Right forelimb (tissue), 1 donor: ENCODE data around the gene NCAPH2.

ENCODE experiments used
- DNase-seq: peaks from one replicate; pipeline ENCODE4 v3.0.0-alpha.2; 2018

NCAPH2 gene

DNA sequence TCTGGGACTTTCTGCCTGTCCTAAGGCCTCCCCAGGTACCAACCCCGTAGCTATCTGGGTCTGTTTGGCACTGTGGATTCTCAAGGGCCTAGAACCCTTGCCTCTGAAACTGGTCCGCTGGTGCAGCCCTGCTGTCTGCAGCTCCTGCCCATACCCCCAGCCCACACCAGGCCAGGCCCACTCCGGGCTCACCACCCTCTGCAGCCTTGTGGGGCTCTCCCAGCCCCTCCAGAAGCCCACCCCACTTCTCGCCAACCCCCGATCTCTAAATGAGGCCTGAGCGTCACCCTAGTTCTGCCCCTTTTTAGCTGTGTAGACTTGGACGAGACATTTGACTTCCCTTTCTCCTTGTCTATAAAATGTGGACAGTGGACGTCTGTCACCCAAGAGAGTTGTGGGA lies 42.4 kb downstream of the NCAPH2 start:
- DNase-seq: no peak

DNA sequence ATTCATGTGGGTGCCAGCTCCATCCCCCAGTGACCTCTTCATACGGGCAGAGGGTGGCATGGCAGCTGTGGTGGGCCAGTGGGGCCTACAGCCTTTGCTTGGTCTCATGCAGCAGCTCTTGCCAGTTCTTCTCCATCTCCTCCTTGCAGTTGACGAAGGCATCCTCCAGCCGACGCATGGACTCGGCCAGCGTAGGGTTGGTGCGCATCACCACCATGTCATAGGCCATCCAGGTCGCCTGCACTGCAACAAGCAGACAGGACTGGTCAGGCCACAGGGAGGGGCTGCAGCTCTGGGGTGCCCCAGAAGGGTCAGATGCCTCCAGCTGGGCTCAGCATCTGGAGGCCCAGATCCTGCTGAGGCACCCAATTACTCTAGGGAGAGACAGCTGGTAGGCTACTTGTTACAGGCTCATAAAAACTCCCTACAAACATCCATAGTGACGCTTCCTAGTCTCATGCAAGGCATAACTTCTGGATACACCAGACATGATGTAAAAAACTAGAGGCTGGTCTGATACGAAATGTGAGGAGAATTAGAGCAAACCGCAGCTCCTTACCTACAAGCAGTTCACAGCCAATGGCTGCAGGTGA lies 43.2 kb downstream of the NCAPH2 start:
- DNase-seq: no peak

DNA sequence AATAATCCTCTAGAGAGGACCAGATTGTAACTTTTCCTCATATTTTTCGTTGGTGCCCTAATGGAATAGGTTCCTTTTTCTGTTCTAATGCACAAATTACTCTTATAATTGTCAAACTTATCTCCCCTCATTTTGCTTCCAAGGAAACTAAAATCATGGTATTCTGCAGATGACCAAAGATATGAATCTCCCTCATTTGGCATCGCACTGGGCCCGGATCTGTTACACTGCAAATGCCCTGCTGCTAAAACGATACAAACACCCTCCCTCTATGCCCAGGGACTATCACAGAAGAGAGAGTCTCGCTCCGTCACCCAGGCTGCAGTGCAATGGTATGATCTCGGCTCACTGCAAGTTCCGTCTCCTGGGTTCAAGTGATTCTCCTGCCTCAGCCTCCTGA lies 45.3 kb downstream of the NCAPH2 start:
- DNase-seq: no peak

DNA sequence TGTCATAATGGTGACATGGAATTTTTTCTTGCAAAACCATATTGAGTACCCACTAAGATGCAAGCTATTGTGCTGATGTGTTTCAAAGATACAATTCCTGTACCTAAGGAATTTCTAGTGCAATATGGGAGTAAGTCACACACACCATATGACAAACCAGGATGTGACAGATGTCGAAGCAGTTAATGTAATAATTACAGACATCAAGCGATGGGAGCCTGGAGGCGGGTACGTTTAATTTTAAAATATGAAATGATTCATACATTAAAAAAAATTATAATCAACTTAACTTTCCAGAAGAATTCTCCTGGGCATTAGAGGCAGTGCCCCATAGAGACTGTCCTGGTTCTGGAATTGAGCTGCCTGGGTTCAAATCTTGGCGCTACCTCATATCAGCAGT lies 48.7 kb downstream of the NCAPH2 start:
- no peak for DNase-seq

DNA sequence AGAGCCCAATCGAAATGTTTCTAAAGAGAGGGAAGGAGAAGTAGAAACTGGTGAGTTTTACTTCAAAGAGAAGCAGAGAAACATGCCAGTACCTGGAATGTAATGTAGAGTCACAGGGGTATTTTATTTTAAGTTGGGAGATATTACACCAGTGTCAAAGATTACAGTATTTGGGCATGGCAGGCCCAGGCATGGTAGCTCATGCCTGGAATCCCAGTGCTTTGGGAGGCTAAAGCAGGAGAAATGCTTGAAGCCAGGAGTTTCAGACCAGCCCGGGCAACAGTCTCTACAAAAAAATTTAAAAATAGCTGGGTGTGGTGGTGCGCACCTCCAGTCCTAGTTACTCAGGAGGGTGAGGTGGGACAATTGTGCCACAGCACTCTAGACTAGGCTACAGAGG lies 52.0 kb downstream of the NCAPH2 start:
- no peak for DNase-seq

DNA sequence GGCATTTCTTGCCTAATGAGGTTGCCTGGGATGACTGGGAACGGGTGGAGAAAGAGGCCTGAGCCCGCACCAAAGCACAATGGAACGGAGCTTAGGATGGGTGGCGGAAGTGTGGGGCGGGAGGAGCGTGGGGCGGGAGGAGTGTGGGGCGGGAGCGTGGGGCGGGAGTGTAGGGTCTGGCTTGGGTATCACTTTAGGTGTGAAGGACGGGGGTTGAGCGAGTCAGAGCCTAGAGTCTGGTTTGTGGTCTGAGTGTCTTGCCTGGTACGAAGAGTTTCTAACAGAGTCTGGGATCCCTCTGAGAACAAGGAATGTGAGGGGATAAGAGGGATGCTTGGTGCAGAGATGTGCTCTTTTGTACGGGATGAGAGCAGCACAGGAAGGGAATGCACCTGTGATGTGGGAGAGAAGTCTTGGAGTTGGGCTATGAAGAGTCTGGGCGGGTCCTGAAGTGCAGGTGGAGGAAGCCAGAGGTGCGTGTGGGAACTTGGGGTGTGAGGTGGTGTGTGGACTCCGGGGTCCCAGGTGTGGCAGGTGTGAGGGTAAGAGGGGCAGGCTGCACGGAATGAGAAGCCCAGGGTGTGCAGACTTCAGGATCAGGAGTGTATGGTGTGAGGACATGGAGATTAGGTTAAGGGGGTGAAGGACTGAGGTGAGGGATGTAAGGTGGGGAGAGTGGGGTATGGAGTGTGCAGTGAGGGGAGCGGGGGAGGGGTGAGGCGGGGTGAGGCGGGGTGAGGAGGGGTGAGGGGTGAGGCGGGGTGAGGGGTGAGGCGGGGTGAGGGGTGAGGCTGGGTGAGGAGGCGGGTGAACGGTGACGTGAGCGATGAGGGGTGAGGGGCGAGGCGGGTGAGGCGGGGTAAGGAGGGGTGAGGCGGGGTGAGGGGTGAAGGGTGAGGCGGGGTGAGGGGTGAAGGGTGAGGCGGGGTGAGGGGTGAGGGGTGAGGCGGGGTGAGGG lies 53.7 kb downstream of the NCAPH2 start:
- DNase-seq: no peak

DNA sequence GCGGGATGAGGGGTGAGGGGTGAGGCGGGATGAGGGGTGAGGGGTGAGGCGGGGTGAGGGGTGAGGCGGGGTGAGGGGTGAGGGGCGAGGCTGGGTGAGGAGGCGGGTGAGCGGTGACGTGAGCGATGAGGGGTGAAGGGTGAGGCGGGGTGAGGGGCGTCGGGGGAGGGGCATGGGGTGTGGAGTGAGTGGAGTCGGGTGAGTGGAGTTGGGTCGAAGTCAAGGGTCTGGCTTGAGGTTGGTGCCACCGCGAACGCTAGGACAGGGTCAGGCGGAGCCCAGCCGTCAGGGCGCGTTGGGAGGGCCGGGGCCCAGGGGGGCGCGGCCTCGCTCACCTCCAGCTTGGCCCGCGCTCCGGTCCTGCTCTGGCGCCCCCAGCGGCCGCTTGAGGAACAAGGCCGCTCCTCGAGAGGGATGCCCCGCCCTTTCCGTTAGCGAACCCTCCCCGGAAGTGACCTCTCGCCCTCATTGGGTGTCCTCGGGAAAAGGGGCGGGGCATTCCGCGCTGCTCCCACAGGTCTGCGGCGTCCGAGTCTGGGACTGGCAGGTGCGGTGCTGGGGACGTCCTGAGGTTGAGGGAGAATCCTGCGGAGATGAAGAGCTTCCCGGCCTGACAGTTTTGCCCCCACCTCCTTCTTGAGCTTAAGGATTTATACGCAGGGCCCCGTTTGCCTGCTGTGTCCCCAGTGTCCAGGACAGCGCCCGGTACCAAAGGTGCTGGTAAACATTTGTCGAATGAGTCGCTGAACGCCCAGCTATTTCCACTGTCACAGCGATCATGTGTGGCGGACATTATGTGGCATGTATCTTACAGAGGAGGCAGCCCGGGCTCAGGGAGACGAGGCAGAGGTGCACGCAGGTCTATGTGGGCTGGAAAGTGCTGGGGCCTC lies 54.7 kb downstream of the NCAPH2 start, which contains the start of gene SYCE3:
TSS of gene SYCE3 (minus strand) at position 397 of the 890 bp plus-strand sequence. CDS start 6,514 bp downstream, outside the sequence.
- DNase-seq: peak; percentile 95

DNA sequence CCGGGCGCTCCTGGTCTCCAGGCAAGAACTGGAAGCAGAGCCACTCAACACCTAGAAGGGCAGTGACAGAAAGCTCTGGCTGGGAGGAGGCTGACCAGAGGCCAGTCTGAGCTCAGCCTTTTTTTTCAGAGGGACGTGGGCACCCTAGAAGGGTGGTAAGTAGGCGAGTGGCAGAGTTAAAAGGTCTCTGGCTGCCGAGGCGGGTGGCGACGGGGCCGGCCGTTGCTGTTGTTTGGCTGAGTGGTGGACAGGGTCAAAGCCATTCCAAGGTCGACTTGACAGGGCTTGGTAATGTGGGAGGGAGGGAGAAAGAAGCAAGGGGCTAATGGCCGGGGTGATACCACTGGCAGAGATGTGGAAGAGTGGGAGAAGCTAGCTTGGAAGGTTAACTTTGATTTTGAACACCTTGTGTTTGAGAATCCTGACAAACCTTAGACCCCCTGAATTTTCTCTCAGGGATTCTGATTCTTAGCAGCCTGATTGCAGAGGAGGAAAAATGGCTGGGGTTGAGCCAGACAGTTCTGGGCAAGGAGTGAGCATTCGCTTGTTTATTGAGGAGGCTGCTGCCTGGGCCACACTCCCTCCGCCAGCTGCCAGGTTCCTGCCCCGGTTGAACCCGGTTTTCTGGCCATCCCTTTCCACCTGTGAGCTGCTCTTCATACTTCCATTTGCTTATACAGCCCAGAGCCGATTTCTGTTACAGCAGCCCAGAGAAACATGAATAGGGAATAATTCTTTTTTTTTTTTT lies 55.6 kb downstream of the NCAPH2 start:
- DNase-seq: no peak

DNA sequence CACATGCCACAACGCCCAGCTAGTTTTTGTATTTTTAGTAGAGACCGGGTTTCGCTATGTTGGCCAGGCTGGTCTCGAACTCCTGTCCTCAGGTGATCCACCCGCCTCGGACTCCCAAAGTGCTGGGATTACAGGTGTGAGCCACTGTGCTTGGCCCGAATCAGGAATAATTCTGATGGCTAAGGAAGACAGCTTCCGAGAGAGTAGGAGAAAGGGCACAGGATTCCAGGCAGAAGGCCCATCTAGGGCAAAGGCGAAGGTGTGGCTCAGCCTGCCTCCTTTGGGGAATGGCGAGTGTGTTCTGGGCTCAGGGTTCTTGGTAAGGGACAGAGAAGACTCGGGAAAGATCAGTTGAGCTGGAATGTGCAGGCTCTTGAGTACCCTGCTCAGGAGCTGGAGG lies 56.3 kb downstream of the NCAPH2 start:
- no peak for DNase-seq

DNA sequence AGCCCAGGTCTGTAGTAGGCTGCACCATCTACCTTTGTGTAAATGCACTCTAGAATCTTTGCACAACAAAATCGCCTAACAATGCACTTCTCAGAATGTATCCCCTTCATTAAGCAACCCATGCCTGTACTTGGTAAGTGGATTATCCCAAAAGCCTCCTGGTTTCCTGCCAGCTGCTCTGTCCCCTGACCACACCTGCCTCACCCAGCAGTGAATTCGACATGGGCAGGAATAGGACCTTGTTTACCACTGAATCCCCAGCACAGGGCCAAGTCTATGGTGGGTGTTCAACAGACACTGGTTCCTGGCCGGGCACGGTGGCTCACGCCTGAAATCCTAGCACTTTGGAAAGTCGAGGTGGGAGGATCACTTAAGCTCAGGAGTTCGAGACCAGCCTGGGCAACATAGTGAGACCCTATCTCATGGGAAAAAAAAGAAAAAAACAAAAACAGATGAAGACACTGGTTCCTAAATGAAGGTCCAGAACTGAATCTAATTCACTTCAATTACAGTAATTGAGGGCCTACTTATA lies 59.8 kb downstream of the NCAPH2 start:
- DNase-seq: no peak

DNA sequence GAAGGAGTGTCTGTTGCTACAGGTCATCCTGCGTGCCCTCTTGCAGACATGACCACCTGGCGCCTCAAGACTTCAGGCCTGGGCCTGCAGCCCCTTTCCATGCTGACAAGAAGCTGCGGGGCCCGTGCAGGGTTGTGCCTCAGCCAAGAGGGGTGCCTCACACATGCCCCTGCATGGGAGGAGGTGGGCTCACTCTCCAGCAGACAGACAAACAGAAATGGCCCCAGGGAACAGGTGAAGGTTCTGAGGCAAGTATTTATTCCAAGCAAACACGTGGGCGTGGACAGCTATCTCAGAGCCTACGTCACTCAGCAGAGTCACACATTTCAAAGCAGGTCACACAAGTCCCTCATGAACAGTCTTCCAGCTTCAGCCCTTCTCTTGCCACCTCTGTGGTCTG lies 60.6 kb downstream of the NCAPH2 start:
- no peak for DNase-seq

DNA sequence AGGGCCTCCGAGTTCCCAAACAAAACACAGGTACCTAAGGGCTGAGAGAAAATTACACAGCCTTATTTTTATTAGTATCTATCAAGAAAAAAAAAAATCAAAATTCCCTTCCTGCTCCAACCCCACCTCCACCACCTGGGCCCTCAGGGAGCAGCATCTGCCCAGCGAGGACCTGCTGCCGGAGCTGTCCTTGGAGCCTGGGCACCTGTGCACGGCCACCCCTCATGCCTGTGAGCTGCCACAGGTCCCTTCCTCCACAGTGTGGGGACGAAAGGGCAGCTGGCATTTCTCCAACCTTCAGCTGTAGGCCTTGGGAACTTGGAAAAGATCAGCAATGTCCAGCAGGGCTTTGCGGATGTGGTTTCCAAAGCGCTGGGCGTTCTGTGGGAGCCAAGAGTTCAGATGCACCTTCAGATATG lies 61.0 kb downstream of the NCAPH2 start:
- no peak for DNase-seq

DNA sequence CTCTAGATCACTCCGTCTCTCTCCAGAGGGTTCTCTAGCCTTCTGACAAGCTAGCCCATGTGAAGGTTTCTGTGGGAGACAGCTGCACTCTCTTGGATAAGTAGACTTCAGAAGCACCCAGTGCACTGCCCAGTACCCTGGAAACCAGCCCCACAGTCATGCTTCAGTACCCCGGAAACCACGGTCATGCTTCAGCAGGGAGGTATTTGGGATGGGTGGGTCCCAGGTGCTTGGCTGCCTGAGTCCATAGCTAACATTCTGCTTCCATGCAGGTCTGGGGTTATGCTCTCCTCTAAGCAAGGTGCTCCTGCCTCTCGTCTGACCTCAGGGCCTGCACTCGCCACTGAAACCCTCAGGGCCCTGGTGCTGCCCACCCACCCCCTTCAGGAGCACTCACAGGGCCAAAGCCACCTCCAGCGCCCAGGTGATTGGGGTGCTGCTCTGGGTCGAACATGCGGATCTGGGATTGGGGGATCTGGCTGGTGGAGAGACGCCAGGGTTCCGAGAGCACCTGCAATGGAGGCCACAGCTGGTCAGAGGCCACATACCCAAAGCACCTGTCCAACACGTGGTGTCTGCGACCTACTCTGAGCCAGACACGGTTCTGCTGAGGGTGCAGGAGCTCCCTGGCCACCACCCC lies 62.0 kb downstream of the NCAPH2 start:
- no peak for DNase-seq

DNA sequence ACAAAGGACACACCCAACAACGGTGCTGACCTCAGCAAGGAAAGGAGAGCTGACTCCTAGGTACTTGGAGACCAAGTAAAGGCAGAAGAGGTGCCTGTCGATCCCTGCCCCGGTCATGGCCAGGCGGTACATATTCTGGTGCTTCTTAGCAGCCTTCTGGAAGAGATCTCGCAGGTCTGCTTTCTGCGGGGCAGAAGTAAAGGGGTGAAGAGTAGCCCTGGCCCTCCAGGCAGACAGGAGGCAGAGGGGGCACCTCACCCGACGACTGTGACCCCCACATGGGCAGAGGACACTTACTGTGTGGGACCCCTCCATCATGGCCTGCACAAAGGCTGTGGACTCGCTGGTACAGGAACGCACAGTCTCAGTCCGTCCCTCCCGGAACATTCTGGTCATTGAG lies 62.8 kb downstream of the NCAPH2 start:
- DNase-seq: no peak

DNA sequence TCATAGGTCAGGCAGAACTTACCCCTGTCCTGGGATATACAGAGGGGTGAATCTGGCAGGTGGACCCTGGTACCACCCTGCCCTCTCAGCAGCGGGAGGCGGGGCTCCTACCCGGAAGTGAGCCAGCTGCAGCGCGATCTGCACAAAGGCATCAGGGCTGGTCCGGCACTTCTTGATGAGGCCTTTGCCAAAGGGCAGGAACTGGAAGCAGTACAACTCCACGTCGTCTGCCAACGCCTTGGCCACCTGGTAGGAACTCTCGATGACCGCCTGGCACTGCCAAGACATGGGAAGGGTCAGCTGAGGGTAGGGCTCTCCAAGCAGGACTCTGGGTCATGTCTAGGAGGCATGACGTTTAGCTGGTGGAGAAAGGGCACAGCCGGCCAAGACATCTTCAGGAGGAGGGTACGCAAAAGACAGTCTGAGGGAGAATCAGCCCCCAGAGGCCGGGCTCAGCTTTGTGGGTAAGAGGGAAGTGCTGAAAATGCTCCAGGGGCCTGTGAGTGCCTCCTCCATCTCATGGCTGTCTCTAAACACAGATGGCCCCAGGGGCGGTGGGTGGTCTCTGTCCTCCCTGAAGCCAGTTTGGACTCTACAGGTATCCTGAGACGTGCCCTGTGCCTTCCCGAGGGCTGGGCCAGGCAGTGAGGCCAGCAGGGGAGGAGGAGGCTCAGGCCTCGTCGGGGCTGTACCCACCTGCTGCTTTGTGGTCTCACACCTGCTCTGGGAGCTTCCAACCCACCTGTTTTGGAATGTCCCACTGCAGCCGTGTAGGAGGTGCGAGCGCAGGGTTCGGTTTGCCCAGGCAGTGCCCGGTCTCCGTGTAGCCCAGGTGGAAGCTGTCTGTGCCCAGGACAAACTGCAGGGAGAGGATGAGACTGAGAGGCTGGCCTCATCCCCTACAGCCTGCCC lies 63.5 kb downstream of the NCAPH2 start:
- no peak for DNase-seq

DNA sequence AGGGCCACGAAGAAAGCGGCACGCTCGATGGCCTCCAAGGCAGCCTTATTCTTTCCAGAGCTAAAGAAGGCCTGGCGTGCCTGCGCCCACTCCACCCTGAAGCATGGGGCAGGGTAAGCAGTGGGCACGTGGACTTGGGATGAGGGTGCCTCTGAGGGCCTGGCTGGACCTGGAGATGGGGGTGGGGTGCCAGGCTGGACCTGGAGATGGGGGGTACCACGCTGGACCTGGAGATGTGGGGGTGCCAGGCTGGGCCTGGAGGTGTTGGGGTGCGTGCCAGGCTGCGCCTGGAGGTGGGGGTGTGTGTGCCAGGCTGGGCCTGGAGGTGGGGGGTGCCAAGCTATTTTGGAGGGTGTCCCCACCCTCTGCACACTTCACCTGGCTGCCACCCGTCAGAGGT lies 64.9 kb downstream of the NCAPH2 start:
- DNase-seq: no peak

DNA sequence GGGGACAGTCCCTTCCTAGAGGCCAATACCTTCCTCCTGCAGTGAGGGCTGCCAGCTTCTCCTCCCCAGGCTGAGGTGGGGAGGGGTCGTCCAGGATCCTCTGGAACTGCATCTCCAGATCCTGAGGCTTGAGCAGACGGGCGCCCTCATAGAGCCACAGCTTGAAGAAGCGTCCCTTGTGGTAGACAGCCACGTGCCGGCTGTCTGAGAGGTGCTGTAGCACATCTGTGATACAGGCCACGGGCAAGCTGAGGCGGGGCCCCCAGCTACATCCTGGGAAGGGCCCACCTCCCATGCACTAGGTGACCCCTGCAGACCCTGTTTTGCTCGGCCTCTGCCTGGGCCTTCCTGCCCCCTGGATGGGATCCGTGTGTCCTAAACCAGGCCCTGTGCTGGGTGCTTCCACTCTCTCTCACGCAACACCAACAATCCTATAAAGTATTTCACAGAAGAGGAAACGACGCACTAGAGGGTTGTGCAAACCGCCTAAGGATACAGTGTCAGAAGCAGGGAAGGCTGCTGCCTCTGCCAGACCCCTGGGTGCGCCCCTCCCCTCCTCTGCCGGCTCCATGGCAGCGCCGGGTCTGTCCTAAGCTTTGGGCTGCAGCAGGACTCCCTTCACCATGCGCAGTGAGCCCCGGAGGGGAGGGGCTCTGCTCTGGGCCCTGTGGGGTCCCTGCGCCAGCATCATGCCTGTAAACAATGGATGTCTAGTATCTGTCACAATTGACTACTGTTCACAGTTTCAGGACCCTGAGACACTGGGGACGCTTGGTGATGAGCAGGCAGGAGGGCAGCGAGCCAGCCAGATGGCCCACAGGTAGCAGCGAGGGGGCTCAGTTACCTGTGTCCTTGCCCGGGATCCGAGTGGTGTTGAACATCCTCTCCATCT lies 65.7 kb downstream of the NCAPH2 start:
- no peak for DNase-seq

DNA sequence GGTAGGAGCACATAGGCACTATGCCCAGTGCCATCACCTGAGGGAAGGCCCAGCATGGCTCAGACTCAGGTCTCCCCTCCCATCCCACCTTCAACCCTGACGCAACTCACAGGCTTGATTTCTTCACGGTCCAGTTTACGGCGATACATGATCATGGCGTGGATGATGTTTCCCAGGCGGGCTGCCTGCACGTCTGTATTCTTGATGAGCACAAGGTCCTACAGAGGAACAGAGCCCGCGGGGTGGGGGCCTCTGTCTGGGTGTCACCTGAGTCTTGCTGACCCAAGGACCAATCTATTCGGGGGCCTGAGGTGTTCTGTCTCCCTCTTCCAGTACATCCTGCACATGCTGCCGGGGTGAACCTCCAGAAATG lies 66.3 kb downstream of the NCAPH2 start:
- no peak for DNase-seq
